Activated naive CD4-positive, alpha-beta T cell treated with anti-CD3 and anti-CD28 coated beads for 36 hours (primary cell): ENCODE measurements around the gene FRAT2. TPM values are rescaled to one million over a fixed set of nuclear protein-coding genes. Genes with fewer than 3 reads are reported as not detected.

Source experiments
- CTCF ChIA-PET: fragments of 350-600 bp; sonication (Branson Sonifier 250); formaldehyde crosslinking; loops from one replicate; lab custom pipeline; 2021; ENCODE audit warnings: antibody characterized with exemption; lab: Charles Lee
- DNase-seq: peaks from one replicate; pipeline ENCODE4 v3.0.0-alpha.2; 2020
- H3K27ac Mint-ChIP-seq: one replicate; pipeline ENCODE4 v1.8.0; 2021; ENCODE audit warnings: mild to moderate bottlenecking, mixed read lengths
- H3K27me3 Mint-ChIP-seq: one replicate; pipeline ENCODE4 v1.8.0; 2021; ENCODE audit warnings: low read depth, mixed read lengths
- H3K36me3 Mint-ChIP-seq: one replicate; pipeline ENCODE4 v1.8.0; 2021; ENCODE audit warnings: low read depth, mixed read lengths
- H3K4me1 Mint-ChIP-seq: one replicate; pipeline ENCODE4 v1.8.0; 2021; ENCODE audit warnings: low read depth, mixed read lengths
- H3K4me3 Mint-ChIP-seq: one replicate; pipeline ENCODE4 v1.8.0; 2021; ENCODE audit warnings: mild to moderate bottlenecking, moderate library complexity, mixed read lengths
- H3K9me3 Mint-ChIP-seq: one replicate; pipeline ENCODE4 v1.8.0; 2021; ENCODE audit warnings: mixed read lengths
- intact Hi-C: fragments of 100-400 bp; cut with micrococcal nuclease; formaldehyde crosslinking; loops from one replicate; pipeline ENCODE4 v1.15.1; 2023
- total RNA-seq, 2 experiments: library from RNA; stranded (reverse); gene quantifications; one replicate each; pipeline ENCODE4 v1.2.3, GENCODE V29; 2021

FRAT2 gene
- total RNA-seq, 2 experiments from 2014 or later, result 5.1 to 5.6 TPM

- H3K4me3 Mint-ChIP-seq, result no peak overlapping the region
- no peaks in the 10 kb centered on the region for H3K4me1 Mint-ChIP-seq
- CTCF ChIA-PET, result interaction anchor here (1.1 kb wide), 1 partner anchor 16 kb away, joined by 3 read pairs; no protein-coding TSS in a partner anchor
- intact Hi-C loops, result no loop called here
- H3K9me3 Mint-ChIP-seq, result no peaks in the 10 kb centered on the region
- DNase-seq, result no peak
- H3K27me3 Mint-ChIP-seq, result no peaks in the 10 kb centered on the region
- H3K27ac Mint-ChIP-seq, result no peak overlapping the region
- peaks cover 34% of the 10 kb centered on the region for H3K36me3 Mint-ChIP-seq
Observed at GRCh38 chr10:97365761-97366351, 31.3 kb upstream of the FRAT2 start.

GRCh38 chr10:97363071-97363470 lies 28.5 kb upstream of the FRAT2 start:
- Mint-ChIP-seq H3K4me3 (no peak overlapping the region), H3K27ac (no peak overlapping the region), H3K27me3 (no peaks in the 10 kb centered on the region), H3K9me3 (no peaks in the 10 kb centered on the region), H3K4me1 (no peaks in the 10 kb centered on the region), H3K36me3 (peaks cover 31% of the 10 kb centered on the region)
- DNase-seq, result no peak
- intact Hi-C loops, result no loop called here
- CTCF ChIA-PET, result no interaction called here

- CTCF ChIA-PET, result interaction anchor here (1.2 kb wide), 1 partner anchor 152 kb away, joined by 4 read pairs; no protein-coding TSS in a partner anchor
- H3K27me3 Mint-ChIP-seq, result no peaks in the 10 kb centered on the region
- no peak for DNase-seq
- no peak overlapping the region for H3K27ac Mint-ChIP-seq
- H3K36me3 Mint-ChIP-seq, result peaks cover 31% of the 10 kb centered on the region
- no peaks in the 10 kb centered on the region for H3K4me1 Mint-ChIP-seq
- no peak overlapping the region for H3K4me3 Mint-ChIP-seq
- intact Hi-C loops, result no loop called here
- H3K9me3 Mint-ChIP-seq, result no peaks in the 10 kb centered on the region
Observed at GRCh38 chr10:97362310-97363033, 27.9 kb upstream of the FRAT2 start.

- peaks cover 35% of the 10 kb centered on the region for H3K36me3 Mint-ChIP-seq
- no peaks in the 10 kb centered on the region for H3K9me3 Mint-ChIP-seq
- no peak overlapping the region for H3K27ac Mint-ChIP-seq
- no peak overlapping the region for H3K4me3 Mint-ChIP-seq
- DNase-seq, result no peak
- H3K27me3 Mint-ChIP-seq, result no peaks in the 10 kb centered on the region
- no peaks in the 10 kb centered on the region for H3K4me1 Mint-ChIP-seq
- CTCF ChIA-PET, result interaction anchor here (1.2 kb wide), 1 partner anchor 151 kb away, joined by 4 read pairs; no protein-coding TSS in a partner anchor
- intact Hi-C loops, result no loop called here
Observed at GRCh38 chr10:97361537-97361901, 27.0 kb upstream of the FRAT2 start.

DNA sequence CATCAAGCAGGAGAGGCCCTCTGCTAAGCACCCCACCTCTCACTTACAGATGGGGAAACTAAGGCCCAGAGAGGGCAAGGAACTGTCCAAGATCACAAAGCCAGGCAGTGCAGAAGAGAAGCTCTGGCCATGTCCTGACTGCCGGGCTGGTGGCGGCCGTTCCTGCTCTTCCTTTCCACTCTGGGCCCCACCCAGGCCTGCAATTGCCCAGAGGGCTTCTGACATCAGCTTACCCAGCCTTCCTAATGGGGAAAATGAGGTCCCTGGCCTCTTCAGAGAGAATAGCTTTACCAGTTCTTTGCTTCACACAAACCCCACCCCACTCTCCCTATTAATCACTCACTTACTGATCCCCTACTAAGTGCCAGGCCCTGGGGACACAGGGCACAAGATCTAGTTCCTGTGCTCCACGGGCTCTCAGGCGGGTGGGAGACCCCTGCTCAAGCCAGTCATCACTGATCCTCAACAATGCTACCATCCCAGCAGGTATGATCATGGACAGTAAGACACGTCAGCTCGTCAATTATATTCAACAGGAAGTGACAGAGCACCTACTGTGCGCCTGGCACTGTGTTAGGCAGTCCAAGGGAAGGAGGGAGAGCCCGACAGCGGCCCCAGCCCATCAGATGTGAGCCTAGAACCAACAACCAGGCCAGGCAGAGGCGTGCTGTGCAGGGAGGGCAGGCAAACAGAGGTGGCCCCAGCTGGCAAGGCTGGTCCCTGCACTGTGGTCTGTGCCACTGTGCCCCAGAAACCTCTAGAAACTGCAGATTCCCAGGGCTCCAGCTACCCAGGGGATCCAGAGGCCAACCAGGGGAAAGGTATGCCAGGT lies 26.4 kb upstream of the FRAT2 start:
- Mint-ChIP-seq H3K4me3 (no peak overlapping the region), H3K27me3 (no peaks in the 10 kb centered on the region), H3K36me3 (peaks cover 37% of the 10 kb centered on the region), H3K27ac (no peak overlapping the region), H3K9me3 (no peaks in the 10 kb centered on the region), H3K4me1 (no peaks in the 10 kb centered on the region)
- intact Hi-C loops, result no loop called here
- CTCF ChIA-PET, result interaction anchor here (0.6 to 3.8 kb wide), 2 partner anchors 12 to 82 kb away, joined by 3 to 19 read pairs; no protein-coding TSS in a partner anchor
- no peak for DNase-seq

DNA sequence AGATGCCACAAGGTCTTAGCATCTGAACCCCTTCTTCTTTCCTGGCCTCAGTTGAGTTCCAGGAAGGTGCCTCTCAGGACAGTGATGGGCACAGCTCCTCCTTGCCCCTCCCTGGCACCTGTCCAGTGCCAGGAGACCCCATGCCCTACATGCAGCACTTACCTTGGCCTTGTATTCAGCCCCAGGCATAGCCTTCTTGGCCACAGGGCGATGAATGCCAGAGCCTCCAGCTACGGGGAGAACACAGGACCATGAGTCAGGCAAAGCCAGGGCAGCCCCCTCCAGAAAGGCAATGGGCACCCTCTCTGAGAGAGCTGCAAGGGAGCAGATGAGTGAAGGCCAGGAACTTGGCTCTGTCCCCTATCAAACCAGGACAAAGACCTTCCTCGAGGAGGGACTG lies 24.3 kb upstream of the FRAT2 start:
- H3K27me3 Mint-ChIP-seq, result no peaks in the 10 kb centered on the region
- CTCF ChIA-PET, result interaction anchor here (0.7 to 3.8 kb wide), 3 partner anchors 80 to 491 kb away, joined by 3 to 19 read pairs (median 6); partner anchors contain the start of gene GOLGA7B
- no peaks in the 10 kb centered on the region for H3K4me1 Mint-ChIP-seq
- intact Hi-C loops, result no loop called here
- H3K36me3 Mint-ChIP-seq, result peaks cover 35% of the 10 kb centered on the region
- DNase-seq, result no peak
- no peak overlapping the region for H3K27ac Mint-ChIP-seq
- H3K9me3 Mint-ChIP-seq, result no peaks in the 10 kb centered on the region
- H3K4me3 Mint-ChIP-seq, result no peak overlapping the region

DNA sequence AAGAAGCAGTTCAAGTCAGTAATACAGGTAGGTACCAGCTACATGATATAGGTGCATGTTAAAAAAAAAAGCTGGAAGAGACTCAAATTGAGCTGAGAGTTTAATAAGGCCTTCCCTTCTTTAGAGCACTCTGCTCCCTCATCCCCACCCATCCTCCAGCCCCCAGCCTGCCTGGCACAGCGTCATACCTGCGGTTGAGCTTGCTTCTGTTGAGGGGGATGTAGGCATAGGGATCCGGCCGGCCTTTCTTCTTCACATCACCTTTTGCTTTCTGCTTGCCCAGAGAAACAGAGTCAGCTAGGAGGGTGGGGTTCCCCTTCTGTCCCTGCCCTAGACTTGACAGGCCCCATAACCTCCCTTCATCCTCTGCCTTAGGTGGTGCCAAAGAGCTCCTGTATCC lies 23.8 kb upstream of the FRAT2 start:
- no peak overlapping the region for H3K4me3 Mint-ChIP-seq
- H3K9me3 Mint-ChIP-seq, result no peaks in the 10 kb centered on the region
- peaks cover 35% of the 10 kb centered on the region for H3K36me3 Mint-ChIP-seq
- intact Hi-C loops, result no loop called here
- H3K27ac Mint-ChIP-seq, result no peak overlapping the region
- H3K4me1 Mint-ChIP-seq, result no peaks in the 10 kb centered on the region
- DNase-seq, result no peak
- CTCF ChIA-PET, result interaction anchor here (0.6 to 3.8 kb wide), 2 partner anchors 80 to 1046 kb away, joined by 6 to 19 read pairs; no protein-coding TSS in a partner anchor
- no peaks in the 10 kb centered on the region for H3K27me3 Mint-ChIP-seq

GRCh38 chr10:97356918-97357317 lies 22.4 kb upstream of the FRAT2 start:
- H3K27me3 Mint-ChIP-seq, result no peaks in the 10 kb centered on the region
- intact Hi-C loops, result no loop called here
- no peak for DNase-seq
- H3K4me1 Mint-ChIP-seq, result no peaks in the 10 kb centered on the region
- peaks cover 32% of the 10 kb centered on the region for H3K36me3 Mint-ChIP-seq
- H3K27ac Mint-ChIP-seq, result no peak overlapping the region
- no peak overlapping the region for H3K4me3 Mint-ChIP-seq
- no peaks in the 10 kb centered on the region for H3K9me3 Mint-ChIP-seq
- CTCF ChIA-PET, result interaction anchor here (3.8 kb wide), 1 partner anchor 78 kb away, joined by 19 read pairs; no protein-coding TSS in a partner anchor

DNA sequence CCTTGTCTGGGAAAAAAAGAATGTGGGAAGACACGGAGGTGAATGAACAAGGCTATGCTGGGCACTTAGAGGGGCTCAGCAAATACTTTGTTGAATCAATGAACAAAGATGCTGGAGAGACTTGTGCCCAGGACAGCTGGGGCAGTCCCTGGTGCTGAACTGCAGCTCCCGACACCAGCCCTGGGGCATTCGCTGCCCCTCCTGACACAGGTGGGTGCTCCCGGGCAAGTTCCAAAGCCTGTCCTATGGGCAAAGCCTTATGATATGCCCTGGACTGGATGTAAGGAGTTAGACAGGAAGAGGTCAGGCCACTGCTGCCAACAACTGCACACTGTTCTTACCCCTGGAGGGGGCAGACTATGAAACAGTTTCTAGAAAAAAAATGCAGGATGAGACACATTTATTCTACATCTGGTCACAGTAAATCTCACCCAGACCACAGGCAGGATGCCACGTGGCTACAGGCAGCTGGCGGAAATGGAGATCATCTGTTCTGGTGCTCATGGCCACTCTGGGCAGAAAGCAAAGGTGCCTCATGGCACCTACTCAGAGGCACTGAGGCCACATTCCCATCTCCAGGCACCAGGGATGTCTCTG lies 21.9 kb upstream of the FRAT2 start:
- Mint-ChIP-seq H3K27me3 (no peaks in the 10 kb centered on the region), H3K27ac (no peak overlapping the region), H3K4me3 (no peak overlapping the region), H3K36me3 (peaks cover 32% of the 10 kb centered on the region), H3K4me1 (no peaks in the 10 kb centered on the region), H3K9me3 (no peaks in the 10 kb centered on the region)
- DNase-seq, result no peak
- intact Hi-C loops, result no loop called here
- CTCF ChIA-PET, result interaction anchor here (0.7 to 0.8 kb wide), 2 partner anchors 96 to 146 kb away, joined by 3 to 4 read pairs; no protein-coding TSS in a partner anchor

DNA sequence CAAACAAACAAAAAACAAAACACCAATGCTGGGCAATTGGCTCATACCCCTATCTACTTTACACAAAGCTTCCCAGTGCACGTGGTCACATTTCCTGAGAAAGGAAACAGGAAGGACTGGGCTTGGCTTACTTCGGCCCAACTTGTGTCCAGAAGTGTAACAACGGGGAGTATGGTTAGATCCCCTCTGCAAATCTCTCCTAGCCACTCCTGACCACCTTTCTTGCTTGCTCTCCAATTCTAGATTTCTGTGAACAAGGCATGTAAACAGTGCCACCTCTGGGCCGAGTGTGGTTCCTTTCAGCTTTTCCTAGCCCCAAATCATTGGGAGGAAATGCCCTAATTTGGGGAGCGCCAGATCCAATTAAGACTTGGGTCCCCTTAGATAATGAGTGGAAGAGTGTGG lies 21.0 kb upstream of the FRAT2 start:
- intact Hi-C loops, result loop anchor here (2.0 kb wide), 1 partner anchor 77 kb away; no protein-coding TSS in a partner anchor
- Mint-ChIP-seq H3K4me3 (no peak overlapping the region), H3K4me1 (no peaks in the 10 kb centered on the region), H3K36me3 (peaks cover 29% of the 10 kb centered on the region), H3K27me3 (no peaks in the 10 kb centered on the region), H3K9me3 (no peaks in the 10 kb centered on the region), H3K27ac (no peak overlapping the region)
- CTCF ChIA-PET, result interaction anchor here (0.6 to 1.2 kb wide), 4 partner anchors 30 to 145 kb away, joined by 3 to 4 read pairs (median 3); no protein-coding TSS in a partner anchor
- peak; percentile 20 for DNase-seq

DNA sequence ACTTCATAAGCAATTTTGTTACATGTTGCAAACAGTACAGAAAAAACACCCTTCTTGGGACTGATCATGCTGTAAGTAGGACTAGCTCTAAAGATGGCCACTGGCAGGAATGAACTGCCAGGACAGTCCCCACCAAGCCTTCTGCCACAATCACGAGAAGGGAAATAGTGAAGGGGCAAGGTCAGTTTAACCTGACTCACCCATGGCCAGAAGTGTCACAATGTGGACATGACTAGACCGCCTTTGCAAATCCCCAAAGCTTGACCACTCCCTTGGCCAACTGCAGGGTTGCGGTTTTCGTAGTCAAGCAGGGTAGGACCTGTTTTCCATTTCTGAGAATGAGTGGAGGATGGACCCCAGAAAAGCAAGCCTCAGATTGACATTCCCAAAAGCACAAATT lies 19.4 kb upstream of the FRAT2 start:
- CTCF ChIA-PET, result no interaction called here
- no peak for DNase-seq
- H3K27me3 Mint-ChIP-seq, result no peaks in the 10 kb centered on the region
- peaks cover 23% of the 10 kb centered on the region for H3K36me3 Mint-ChIP-seq
- intact Hi-C loops, result loop anchor here (2.0 kb wide), 1 partner anchor 75 kb away; no protein-coding TSS in a partner anchor
- H3K27ac Mint-ChIP-seq, result no peak overlapping the region
- no peak overlapping the region for H3K4me3 Mint-ChIP-seq
- no peaks in the 10 kb centered on the region for H3K4me1 Mint-ChIP-seq
- H3K9me3 Mint-ChIP-seq, result no peaks in the 10 kb centered on the region
